Activated CD4-positive, alpha-beta T cell treated with anti-CD3 and anti-CD28 coated beads, Interleukin-2, Interleukin-6, amounts not matched to agents 100 ng/mL and 50 ng/mL, durations not matched to agents 16 hours and 8 hours (primary cell): ENCODE results near the gene PDE3A.
"Not testable (repeated sequence)": the region's sequence is repeated elsewhere in the genome, so short reads cannot be mapped to it uniquely, and the experiment has no call there.

Source experiments
- DNase-seq: peaks from one replicate; pipeline ENCODE4 v3.0.0-alpha.2; 2020

The PDE3A gene

GRCh38 chr12:20375560-20375959, 7.2 kb downstream of the PDE3A start:
- DNase-seq = no peak

GRCh38 chr12:20376984-20377383, 8.6 kb downstream of the PDE3A start:
- DNase-seq = peak; percentile 3

- DNase-seq = no peak
Observed at GRCh38 chr12:20377750-20378149, 9.4 kb downstream of the PDE3A start.

- no peak for DNase-seq
Observed at GRCh38 chr12:20382117-20382516, 13.8 kb downstream of the PDE3A start.

- DNase-seq = no peak
Observed at GRCh38 chr12:20383612-20384011, 15.3 kb downstream of the PDE3A start.

GRCh38 chr12:20384836-20385235, 16.5 kb downstream of the PDE3A start:
- not testable (repeated sequence) for DNase-seq

- no peak for DNase-seq
Observed at GRCh38 chr12:20390846-20391245, 22.5 kb downstream of the PDE3A start.

GRCh38 chr12:20392339-20392738, 24.0 kb downstream of the PDE3A start:
- DNase-seq = no peak

GRCh38 chr12:20393707-20394106, 25.4 kb downstream of the PDE3A start:
- DNase-seq = no peak

- DNase-seq = no peak
Observed at GRCh38 chr12:20395791-20396550, 27.6 kb downstream of the PDE3A start.

GRCh38 chr12:20398686-20399085, 30.3 kb downstream of the PDE3A start:
- no peak for DNase-seq

- no peak for DNase-seq
Observed at GRCh38 chr12:20400003-20400402, 31.7 kb downstream of the PDE3A start.

GRCh38 chr12:20403230-20403629, 34.9 kb downstream of the PDE3A start:
- no peak for DNase-seq

GRCh38 chr12:20404576-20405346, 36.4 kb downstream of the PDE3A start:
- DNase-seq = no peak

GRCh38 chr12:20409607-20410377, 41.5 kb downstream of the PDE3A start:
- DNase-seq = no peak

- no peak for DNase-seq
Observed at GRCh38 chr12:20410734-20411133, 42.4 kb downstream of the PDE3A start.

- DNase-seq = no peak
Observed at GRCh38 chr12:20411345-20411744, 43.0 kb downstream of the PDE3A start.

- no peak for DNase-seq
Observed at GRCh38 chr12:20415028-20415427, 46.7 kb downstream of the PDE3A start.

- no peak for DNase-seq
Observed at GRCh38 chr12:20415641-20416040, 47.3 kb downstream of the PDE3A start.

- DNase-seq = no peak
Observed at GRCh38 chr12:20420557-20420956, 52.2 kb downstream of the PDE3A start.

GRCh38 chr12:20421421-20421820, 53.1 kb downstream of the PDE3A start:
- no peak for DNase-seq

GRCh38 chr12:20423557-20423956, 55.2 kb downstream of the PDE3A start:
- no peak for DNase-seq

- DNase-seq = no peak
Observed at GRCh38 chr12:20424841-20425240, 56.5 kb downstream of the PDE3A start.

- no peak for DNase-seq
Observed at GRCh38 chr12:20426191-20426590, 57.9 kb downstream of the PDE3A start.
